Testis (tissue), 2 donors: ENCODE results near the gene ADGRG3.

Experiments
- CTCF ChIP-seq, 3 experiments: fragments of 450-650 bp in 2 of 3; fragments of 200-600 bp in 1 of 3; sonication (generic) in 1 of 3; IDR thresholded peaks; one replicate each; pipeline ENCODE4 v1.5.1; 2016 to 2019; ENCODE audit warnings: antibody characterized with exemption in 3 of 3, mild to moderate bottlenecking in 2 of 3, moderate library complexity in 1 of 3
- POLR2A ChIP-seq: fragments of 450-650 bp; IDR thresholded peaks from one replicate; pipeline ENCODE4 v1.6.1; 2017; ENCODE audit warnings: antibody characterized with exemption, mild to moderate bottlenecking, moderate library complexity

- TF ChIP-seq CTCF (IDR thresholded peaks at IDR 0.05) (no peak), POLR2A (no peak)
These were observed 1.6 kb upstream of the ADGRG3 start for GRCh38 chr16:57666353-57667047.
